HepG2 (cell line): ENCODE data around the gene EFCAB8. TPM values are rescaled to one million over a fixed set of nuclear protein-coding genes. Genes with fewer than 3 reads are reported as not detected.

Experiments used
- BRCA1 ChIP-seq: sonication (generic); formaldehyde crosslinking; IDR thresholded peaks from 2 replicates; pipeline ENCODE4 v1.4.0; 2020; ENCODE audit warnings: missing genetic modification reagents
- FOXJ3 ChIP-seq: sonication (generic); formaldehyde crosslinking; IDR thresholded peaks from 2 replicates; pipeline ENCODE4 v1.4.0; 2020; ENCODE audit warnings: missing genetic modification reagents, mild to moderate bottlenecking, borderline replicate concordance
- FOXK1 ChIP-seq: sonication (generic); formaldehyde crosslinking; IDR thresholded peaks from 2 replicates; pipeline ENCODE4 v1.4.0; 2020; ENCODE audit warnings: low read depth, missing genetic modification reagents, borderline replicate concordance
- NKX3-1 ChIP-seq: sonication (generic); formaldehyde crosslinking; IDR thresholded peaks from 2 replicates; pipeline ENCODE4 v1.5.0; 2020; ENCODE audit warnings: missing genetic modification reagents
- NR2F6 ChIP-seq, 2 experiments: IDR thresholded peaks; 2 replicates each; pipeline ENCODE4 v1.6.1; 2016; ENCODE audit warnings: antibody characterized with exemption in 1 of 2, mild to moderate bottlenecking in 1 of 2
- NRL ChIP-seq: sonication (generic); formaldehyde crosslinking; IDR thresholded peaks from 2 replicates; pipeline ENCODE4 v1.5.0; 2020; ENCODE audit warnings: missing genetic modification reagents, mild to moderate bottlenecking, moderate library complexity, borderline replicate concordance
- SMARCC2 ChIP-seq: fragments of 450-650 bp; IDR thresholded peaks from 2 replicates; pipeline ENCODE4 v1.6.1; 2017; ENCODE audit warnings: antibody characterized with exemption, mild to moderate bottlenecking
- SNAI1 ChIP-seq: sonication (generic); formaldehyde crosslinking; IDR thresholded peaks from 2 replicates; pipeline ENCODE4 v1.5.0; 2020; ENCODE audit warnings: mild to moderate bottlenecking, missing genetic modification reagents, borderline replicate concordance
- SNRNP70 ChIP-seq: fragments of 200-400 bp; formaldehyde crosslinking; IDR thresholded peaks from 2 replicates; pipeline ENCODE4 v1.6.1; 2017; ENCODE audit warnings: mild to moderate bottlenecking, low read depth, low read length, moderate library complexity
- SOX6 ChIP-seq, 2 experiments: fragments of 450-650 bp in 1 of 2; sonication (generic) in 1 of 2; formaldehyde crosslinking in 1 of 2; IDR thresholded peaks; 2 replicates each; pipeline versions ENCODE4 v1.4.0 to v1.6.1; 2017 to 2020; ENCODE audit warnings: antibody characterized with exemption in 1 of 2, mild to moderate bottlenecking in 1 of 2, missing genetic modification reagents in 1 of 2
- ZBTB21 ChIP-seq: sonication (generic); formaldehyde crosslinking; IDR thresholded peaks from 2 replicates; pipeline ENCODE4 v1.4.0; 2020; ENCODE audit warnings: missing genetic modification reagents
- ZFX ChIP-seq: sonication (generic); formaldehyde crosslinking; IDR thresholded peaks from 2 replicates; pipeline ENCODE4 v1.4.0; 2020; ENCODE audit warnings: mild to moderate bottlenecking, low read depth, missing genetic modification reagents, moderate library complexity
- ZNF205 ChIP-seq: IDR thresholded peaks from 2 replicates; pipeline ENCODE4 v1.6.1; 2018; ENCODE audit warnings: missing biosample characterization, missing genetic modification reagents
- ZNF33B ChIP-seq: sonication (generic); formaldehyde crosslinking; IDR thresholded peaks from 2 replicates; pipeline ENCODE4 v1.5.1; 2020; ENCODE audit warnings: mild to moderate bottlenecking, missing genetic modification reagents
- ZNF446 ChIP-seq: sonication (generic); formaldehyde crosslinking; IDR thresholded peaks from 2 replicates; pipeline ENCODE4 v1.5.0; 2020; ENCODE audit warnings: mild to moderate bottlenecking, missing genetic modification reagents
- ZNF501 ChIP-seq: sonication (generic); formaldehyde crosslinking; IDR thresholded peaks from 2 replicates; pipeline ENCODE4 v1.5.1; 2020; ENCODE audit warnings: mild to moderate bottlenecking, moderate library complexity, missing genetic modification reagents
- ZNF607 ChIP-seq: sonication (generic); formaldehyde crosslinking; IDR thresholded peaks from 2 replicates; pipeline ENCODE4 v1.5.1; 2020; ENCODE audit warnings: missing genetic modification reagents, mild to moderate bottlenecking, borderline replicate concordance
- polyA plus RNA-seq, 8 experiments: library from polyadenylated mRNA; depleted of rRNA in 3 of 8; stranded (reverse) in 7 of 8; unstranded in 1 of 8; fragments of >200 nt; fragmentation: Illumina TruSeq in 4 of 8; extraction: Trizol in 4 of 8; gene quantifications; 2 replicates each; pipeline versions ENCODE4 v1.2.1 to v1.2.3, GENCODE V29; 2011 to 2016; ENCODE audit warnings: low read depth in 4 of 8, missing spikeins in 1 of 8, mixed read lengths in 1 of 8; ENCODE audit not compliant: insufficient read depth in 1 of 8
- total RNA-seq, 5 experiments: library from RNA; depleted of rRNA; stranded (reverse); fragments of >200 nt; fragmentation: Illumina TruSeq; extraction: Trizol; gene quantifications; 2 replicates each; pipeline ENCODE4 v1.2.3, GENCODE V29; 2016; ENCODE audit warnings: low read depth in 1 of 5
- TF ChIP-seq, protein P1 (sequence below): sonication (generic); formaldehyde crosslinking; IDR thresholded peaks from 2 replicates; pipeline ENCODE4 v1.5.1; 2020; ENCODE audit warnings: missing genetic modification reagents, mild to moderate bottlenecking, borderline replicate concordance
- TF ChIP-seq, protein P2 (sequence below): sonication (generic); formaldehyde crosslinking; IDR thresholded peaks from 2 replicates; pipeline ENCODE4 v1.5.0; 2020; ENCODE audit warnings: missing genetic modification reagents
- TF ChIP-seq, protein P3 (sequence below): sonication (generic); formaldehyde crosslinking; IDR thresholded peaks from 2 replicates; pipeline ENCODE4 v1.4.0; 2020; ENCODE audit warnings: missing genetic modification reagents
- TF ChIP-seq, protein P4 (sequence below): sonication (generic); formaldehyde crosslinking; IDR thresholded peaks from 2 replicates; pipeline ENCODE4 v1.5.0; 2020; ENCODE audit warnings: mild to moderate bottlenecking, missing genetic modification reagents

EFCAB8 gene
- total and polyA plus RNA-seq, 2 of the 13 experiments (the other 11 are each of a cell fraction or from before 2014, with no cell fraction given) = 0.15 to 0.22 TPM

DNA sequence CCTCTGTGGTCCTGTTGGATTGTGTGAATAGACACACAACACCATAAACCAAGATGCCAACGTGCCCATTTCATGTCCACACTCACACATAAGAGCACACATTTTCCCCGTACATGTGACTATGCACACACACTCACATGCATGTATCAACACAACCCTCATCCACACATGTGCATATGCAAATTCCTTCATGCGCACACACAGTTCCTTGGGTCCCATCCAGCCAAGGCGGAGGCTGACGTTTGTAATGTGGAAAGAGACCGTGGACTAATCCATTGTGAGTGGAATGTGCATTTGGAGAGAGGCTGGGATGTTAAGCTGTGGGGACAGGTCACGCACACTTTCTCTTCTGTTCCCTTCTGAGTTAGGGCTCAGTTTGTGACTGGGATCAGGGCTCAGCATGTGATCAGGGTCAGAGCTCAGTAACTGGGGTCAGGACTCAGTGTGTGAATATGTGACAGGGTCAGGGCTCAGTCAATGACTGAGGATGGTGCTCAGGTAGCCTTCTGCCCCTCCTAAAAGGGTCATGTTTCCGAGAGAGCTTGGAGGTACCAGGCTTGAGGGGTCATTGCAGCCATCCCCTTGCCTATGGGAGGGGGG is 148.2 kb downstream of the EFCAB8 start (continued):
- TF ChIP-seq, protein P1, sequence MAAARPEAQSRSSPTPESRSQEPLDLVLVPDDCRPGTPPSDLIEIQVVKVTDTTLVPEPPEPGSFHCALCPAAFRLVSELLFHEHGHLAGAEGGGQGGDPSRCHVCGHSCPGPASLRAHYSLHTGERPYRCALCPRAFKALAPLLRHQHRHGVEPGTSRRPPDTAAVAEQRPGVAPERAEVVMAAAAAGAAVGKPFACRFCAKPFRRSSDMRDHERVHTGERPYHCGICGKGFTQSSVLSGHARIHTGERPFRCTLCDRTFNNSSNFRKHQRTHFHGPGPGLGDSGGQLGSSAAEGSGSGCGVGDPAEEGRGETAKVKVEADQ (CRISPR knock-in tag) = no peak
- TF ChIP-seq FOXK1 (no peak), ZFX (CRISPR knock-in tag) (no peak), NRL (CRISPR knock-in tag) (no peak), ZNF607 (CRISPR knock-in tag) (no peak), FOXJ3 (no peak), NKX3-1 (CRISPR knock-in tag) (no peak), SNRNP70 (no peak), SNAI1 (CRISPR knock-in tag) (no peak), SMARCC2 (no peak), ZNF205 (CRISPR knock-in tag) (0 out of 2 replicates have a peak, but pooled peaks have one; percentile 11), SOX6 (IDR thresholded peaks at IDR 0.05) (no peak), SOX6 (CRISPR knock-in tag; IDR thresholded peaks at IDR 0.05) (no peak), ZNF33B (CRISPR knock-in tag) (no peak), ZNF446 (CRISPR knock-in tag) (peak; percentile 100), NR2F6 (IDR thresholded peaks at IDR 0.05) (peak; percentile 90), NR2F6 (CRISPR knock-in tag; IDR thresholded peaks at IDR 0.05) (peak; percentile 89), BRCA1 (CRISPR knock-in tag) (no peak), ZNF501 (CRISPR knock-in tag) (no peak), ZBTB21 (CRISPR knock-in tag) (no peak)
- TF ChIP-seq, protein P2, sequence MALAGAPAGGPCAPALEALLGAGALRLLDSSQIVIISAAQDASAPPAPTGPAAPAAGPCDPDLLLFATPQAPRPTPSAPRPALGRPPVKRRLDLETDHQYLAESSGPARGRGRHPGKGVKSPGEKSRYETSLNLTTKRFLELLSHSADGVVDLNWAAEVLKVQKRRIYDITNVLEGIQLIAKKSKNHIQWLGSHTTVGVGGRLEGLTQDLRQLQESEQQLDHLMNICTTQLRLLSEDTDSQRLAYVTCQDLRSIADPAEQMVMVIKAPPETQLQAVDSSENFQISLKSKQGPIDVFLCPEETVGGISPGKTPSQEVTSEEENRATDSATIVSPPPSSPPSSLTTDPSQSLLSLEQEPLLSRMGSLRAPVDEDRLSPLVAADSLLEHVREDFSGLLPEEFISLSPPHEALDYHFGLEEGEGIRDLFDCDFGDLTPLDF (CRISPR knock-in tag) = no peak
- TF ChIP-seq, protein P3, sequence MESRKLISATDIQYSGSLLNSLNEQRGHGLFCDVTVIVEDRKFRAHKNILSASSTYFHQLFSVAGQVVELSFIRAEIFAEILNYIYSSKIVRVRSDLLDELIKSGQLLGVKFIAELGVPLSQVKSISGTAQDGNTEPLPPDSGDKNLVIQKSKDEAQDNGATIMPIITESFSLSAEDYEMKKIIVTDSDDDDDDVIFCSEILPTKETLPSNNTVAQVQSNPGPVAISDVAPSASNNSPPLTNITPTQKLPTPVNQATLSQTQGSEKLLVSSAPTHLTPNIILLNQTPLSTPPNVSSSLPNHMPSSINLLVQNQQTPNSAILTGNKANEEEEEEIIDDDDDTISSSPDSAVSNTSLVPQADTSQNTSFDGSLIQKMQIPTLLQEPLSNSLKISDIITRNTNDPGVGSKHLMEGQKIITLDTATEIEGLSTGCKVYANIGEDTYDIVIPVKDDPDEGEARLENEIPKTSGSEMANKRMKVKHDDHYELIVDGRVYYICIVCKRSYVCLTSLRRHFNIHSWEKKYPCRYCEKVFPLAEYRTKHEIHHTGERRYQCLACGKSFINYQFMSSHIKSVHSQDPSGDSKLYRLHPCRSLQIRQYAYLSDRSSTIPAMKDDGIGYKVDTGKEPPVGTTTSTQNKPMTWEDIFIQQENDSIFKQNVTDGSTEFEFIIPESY (CRISPR knock-in tag) = no peak
- TF ChIP-seq, protein P4, sequence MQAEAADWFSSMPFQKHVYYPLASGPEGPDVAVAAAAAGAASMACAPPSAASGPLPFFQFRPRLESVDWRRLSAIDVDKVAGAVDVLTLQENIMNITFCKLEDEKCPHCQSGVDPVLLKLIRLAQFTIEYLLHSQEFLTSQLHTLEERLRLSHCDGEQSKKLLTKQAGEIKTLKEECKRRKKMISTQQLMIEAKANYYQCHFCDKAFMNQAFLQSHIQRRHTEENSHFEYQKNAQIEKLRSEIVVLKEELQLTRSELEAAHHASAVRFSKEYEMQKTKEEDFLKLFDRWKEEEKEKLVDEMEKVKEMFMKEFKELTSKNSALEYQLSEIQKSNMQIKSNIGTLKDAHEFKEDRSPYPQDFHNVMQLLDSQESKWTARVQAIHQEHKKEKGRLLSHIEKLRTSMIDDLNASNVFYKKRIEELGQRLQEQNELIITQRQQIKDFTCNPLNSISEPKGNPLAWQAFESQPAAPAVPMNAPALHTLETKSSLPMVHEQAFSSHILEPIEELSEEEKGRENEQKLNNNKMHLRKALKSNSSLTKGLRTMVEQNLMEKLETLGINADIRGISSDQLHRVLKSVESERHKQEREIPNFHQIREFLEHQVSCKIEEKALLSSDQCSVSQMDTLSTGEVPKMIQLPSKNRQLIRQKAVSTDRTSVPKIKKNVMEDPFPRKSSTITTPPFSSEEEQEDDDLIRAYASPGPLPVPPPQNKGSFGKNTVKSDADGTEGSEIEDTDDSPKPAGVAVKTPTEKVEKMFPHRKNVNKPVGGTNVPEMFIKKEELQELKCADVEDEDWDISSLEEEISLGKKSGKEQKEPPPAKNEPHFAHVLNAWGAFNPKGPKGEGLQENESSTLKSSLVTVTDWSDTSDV = no peak
